ENCODE measurements around the gene FZD7.

The FZD7 gene

GRCh38 chr2:202056611-202057010 is 23.0 kb downstream of the FZD7 start:
- no peaks in the 10 kb centered on the region for H3K36me3 ChIP-seq (ENCODE audit: insufficient read depth, low read length)

DNA sequence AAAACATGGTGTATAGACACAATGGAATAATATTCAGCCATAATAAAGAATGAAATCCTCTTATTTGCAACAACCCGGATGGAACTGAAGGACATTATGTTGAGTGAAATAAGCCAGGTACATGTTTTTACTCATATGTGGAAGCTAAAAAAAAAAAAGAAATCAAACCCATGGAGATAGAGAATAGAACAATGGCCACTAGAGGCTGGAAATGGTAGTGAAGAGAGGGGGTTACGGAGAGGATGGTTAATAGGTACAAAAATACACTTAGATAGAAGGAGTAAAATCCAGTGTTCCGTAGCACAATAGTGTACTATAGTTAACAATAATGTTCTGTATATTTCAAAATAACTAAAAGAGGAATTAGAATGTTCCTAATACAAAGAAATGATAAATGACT is 26.6 kb downstream of the FZD7 start:
- H3K36me3 ChIP-seq (ENCODE audit: insufficient read depth, low read length): no peaks in the 10 kb centered on the region
- H3K4me1 ChIP-seq (ENCODE audit: control insufficient read depth, insufficient read depth, low read length): peaks cover 15% of the 10 kb centered on the region
- H3K4me3 ChIP-seq (ENCODE audit: low read length): no peak overlapping the region
- no peaks in the 10 kb centered on the region for H3K9me3 ChIP-seq (replicated peaks; ENCODE audit: low read length)
- H3K27me3 ChIP-seq (ENCODE audit: control insufficient read depth, insufficient read depth, low read length): peaks cover 12% of the 10 kb centered on the region
- no peak overlapping the region for H3K9ac ChIP-seq (ENCODE audit: low read depth, low read length)
- no peak overlapping the region for H3K4me2 ChIP-seq (ENCODE audit: low read length)

More at GRCh38 chr2:202056611-202057010, 23.0 kb downstream of the FZD7 start:
- H3K4me3 ChIP-seq (ENCODE audit: low read length): no peak overlapping the region
- no peaks in the 10 kb centered on the region for H3K9me3 ChIP-seq (replicated peaks; ENCODE audit: low read length)
- peaks cover 23% of the 10 kb centered on the region for H3K27me3 ChIP-seq (ENCODE audit: control insufficient read depth, insufficient read depth, low read length)
- H3K4me1 ChIP-seq (ENCODE audit: control insufficient read depth, insufficient read depth, low read length): no peaks in the 10 kb centered on the region
- no peak overlapping the region for H3K9ac ChIP-seq (ENCODE audit: low read depth, low read length)
- H3K4me2 ChIP-seq (ENCODE audit: low read length): no peak overlapping the region

GRCh38 chr2:202061695-202062094 is 28.0 kb downstream of the FZD7 start:
- H3K4me1 ChIP-seq (ENCODE audit: control insufficient read depth, insufficient read depth, low read length): peaks cover 15% of the 10 kb centered on the region
- H3K4me2 ChIP-seq (ENCODE audit: low read length): no peak overlapping the region
- no peaks in the 10 kb centered on the region for H3K36me3 ChIP-seq (ENCODE audit: insufficient read depth, low read length)
- peaks cover 6% of the 10 kb centered on the region for H3K27me3 ChIP-seq (ENCODE audit: control insufficient read depth, insufficient read depth, low read length)
- no peaks in the 10 kb centered on the region for H3K9me3 ChIP-seq (replicated peaks; ENCODE audit: low read length)
- H3K4me3 ChIP-seq (ENCODE audit: low read length): no peak overlapping the region
- no peak overlapping the region for H3K9ac ChIP-seq (ENCODE audit: low read depth, low read length)

DNA sequence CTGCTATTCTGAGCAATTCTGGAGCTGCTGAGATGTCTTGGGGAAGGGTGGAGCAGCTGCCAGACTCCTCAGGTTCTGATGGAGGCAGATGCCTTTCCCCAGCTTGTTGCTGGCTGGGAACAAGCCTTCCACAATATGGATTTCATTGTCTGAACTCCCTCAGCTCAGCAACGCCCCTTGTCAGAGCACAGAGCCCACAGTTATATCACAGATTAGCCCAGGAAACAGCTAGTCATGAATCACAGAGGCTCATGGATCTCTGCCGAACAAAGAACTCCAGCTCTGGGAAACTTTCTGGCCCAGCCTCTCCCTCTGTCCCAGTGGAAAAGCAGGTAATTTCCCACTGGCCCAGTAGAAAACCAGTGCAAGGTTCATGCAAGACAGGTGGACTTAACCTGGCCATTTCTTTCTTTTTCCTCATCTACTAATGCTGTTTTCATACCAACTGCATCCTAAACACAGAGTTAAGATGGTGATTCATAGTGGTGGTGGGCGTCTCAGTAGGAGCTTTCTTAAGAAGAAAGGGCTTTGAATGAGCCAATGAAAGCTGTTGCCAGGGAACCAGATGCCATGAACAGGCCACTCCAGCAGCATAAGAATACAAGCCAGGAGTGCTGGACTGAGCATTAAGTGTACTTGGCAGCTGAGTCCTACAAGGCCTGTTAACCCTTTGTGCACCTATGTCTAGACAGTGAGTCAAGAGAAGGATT is 30.7 kb downstream of the FZD7 start:
- no peaks in the 10 kb centered on the region for H3K27me3 ChIP-seq (ENCODE audit: control insufficient read depth, insufficient read depth, low read length)
- no peaks in the 10 kb centered on the region for H3K36me3 ChIP-seq (ENCODE audit: insufficient read depth, low read length)
- no peaks in the 10 kb centered on the region for H3K9me3 ChIP-seq (replicated peaks; ENCODE audit: low read length)
- peaks cover 15% of the 10 kb centered on the region for H3K4me1 ChIP-seq (ENCODE audit: control insufficient read depth, insufficient read depth, low read length)
- H3K4me2 ChIP-seq (ENCODE audit: low read length): peak overlapping the region; percentile 82
- peak overlapping the region; percentile 50 for H3K4me3 ChIP-seq (ENCODE audit: low read length)
- peak overlapping the region; percentile 56 for H3K9ac ChIP-seq (ENCODE audit: low read depth, low read length)

- peak overlapping the region; percentile 82 for H3K4me2 ChIP-seq (ENCODE audit: low read length)
- H3K9ac ChIP-seq (ENCODE audit: low read depth, low read length): no peak overlapping the region
- peaks cover 15% of the 10 kb centered on the region for H3K4me1 ChIP-seq (ENCODE audit: control insufficient read depth, insufficient read depth, low read length)
- H3K27me3 ChIP-seq (ENCODE audit: control insufficient read depth, insufficient read depth, low read length): no peaks in the 10 kb centered on the region
- no peaks in the 10 kb centered on the region for H3K9me3 ChIP-seq (replicated peaks; ENCODE audit: low read length)
- peak overlapping the region; percentile 50 for H3K4me3 ChIP-seq (ENCODE audit: low read length)
- H3K36me3 ChIP-seq (ENCODE audit: insufficient read depth, low read length): no peaks in the 10 kb centered on the region
These were observed 31.2 kb downstream of the FZD7 start for GRCh38 chr2:202064881-202065230.

DNA sequence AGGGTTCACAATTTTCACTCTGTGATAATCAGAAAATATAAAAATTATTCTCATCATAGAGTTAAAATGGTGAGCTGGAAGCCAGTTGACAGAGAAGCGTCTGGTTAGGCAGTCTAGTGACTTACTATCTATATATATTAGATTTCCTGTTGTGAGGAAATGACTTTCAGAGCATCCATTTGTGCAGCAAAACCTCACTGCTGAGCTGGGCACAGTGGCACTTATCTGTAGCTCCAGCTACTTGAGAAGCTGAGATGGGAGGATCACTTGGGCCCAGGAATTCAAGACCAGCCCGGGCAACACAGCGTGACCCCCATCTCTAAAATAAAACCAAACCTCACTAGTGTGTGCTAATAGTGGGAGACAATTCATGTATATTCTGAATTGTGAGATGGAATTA is 32.2 kb downstream of the FZD7 start:
- no peaks in the 10 kb centered on the region for H3K9me3 ChIP-seq (replicated peaks; ENCODE audit: low read length)
- H3K27me3 ChIP-seq (ENCODE audit: control insufficient read depth, insufficient read depth, low read length): no peaks in the 10 kb centered on the region
- no peaks in the 10 kb centered on the region for H3K36me3 ChIP-seq (ENCODE audit: insufficient read depth, low read length)
- H3K4me1 ChIP-seq (ENCODE audit: control insufficient read depth, insufficient read depth, low read length): peaks cover 15% of the 10 kb centered on the region
- H3K9ac ChIP-seq (ENCODE audit: low read depth, low read length): no peak overlapping the region
- H3K4me3 ChIP-seq (ENCODE audit: low read length): no peak overlapping the region
- H3K4me2 ChIP-seq (ENCODE audit: low read length): no peak overlapping the region

DNA sequence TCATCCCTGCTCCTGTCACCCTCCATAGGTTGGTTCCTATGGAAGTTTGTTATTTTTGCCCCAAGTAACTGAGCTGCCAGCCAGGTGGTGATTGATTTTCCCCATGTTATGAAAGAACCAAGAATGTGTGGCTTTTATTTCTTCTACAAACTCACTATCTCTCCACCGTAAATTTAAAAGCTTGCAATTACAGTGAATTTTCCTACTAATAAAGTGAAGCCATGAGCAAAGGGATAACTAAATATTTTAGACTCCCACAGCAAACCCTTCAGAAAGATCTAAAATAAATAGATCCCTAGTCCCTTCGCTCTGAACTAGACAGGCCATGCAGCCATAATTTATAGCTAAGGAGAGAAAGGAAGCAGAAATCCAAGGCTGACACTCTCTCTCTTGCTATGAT is 33.2 kb downstream of the FZD7 start:
- H3K36me3 ChIP-seq (ENCODE audit: insufficient read depth, low read length): no peaks in the 10 kb centered on the region
- no peaks in the 10 kb centered on the region for H3K9me3 ChIP-seq (replicated peaks; ENCODE audit: low read length)
- H3K4me2 ChIP-seq (ENCODE audit: low read length): no peak overlapping the region
- H3K4me1 ChIP-seq (ENCODE audit: control insufficient read depth, insufficient read depth, low read length): peaks cover 15% of the 10 kb centered on the region
- H3K4me3 ChIP-seq (ENCODE audit: low read length): no peak overlapping the region
- no peaks in the 10 kb centered on the region for H3K27me3 ChIP-seq (ENCODE audit: control insufficient read depth, insufficient read depth, low read length)
- H3K9ac ChIP-seq (ENCODE audit: low read depth, low read length): no peak overlapping the region

DNA sequence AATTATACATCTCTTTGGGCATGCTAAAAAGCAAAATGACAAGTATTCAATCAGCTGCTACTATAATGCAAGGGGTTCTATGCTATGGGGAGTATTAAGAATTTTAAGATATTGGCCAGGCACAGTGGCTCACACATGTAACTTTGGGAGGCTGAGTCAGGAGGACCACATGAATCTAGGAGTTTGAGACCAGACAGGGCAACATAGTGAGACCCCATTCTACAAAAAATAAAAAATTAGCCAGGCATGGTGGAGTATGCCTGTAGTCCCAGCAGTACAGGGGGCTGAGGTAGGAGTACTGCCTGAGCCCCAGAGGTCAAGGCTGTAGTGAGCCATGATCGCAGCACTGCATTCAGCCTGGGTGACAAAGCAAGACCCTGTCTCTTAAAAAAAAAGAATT is 33.9 kb downstream of the FZD7 start:
- H3K4me2 ChIP-seq (ENCODE audit: low read length): no peak overlapping the region
- H3K36me3 ChIP-seq (ENCODE audit: insufficient read depth, low read length): no peaks in the 10 kb centered on the region
- H3K27me3 ChIP-seq (ENCODE audit: control insufficient read depth, insufficient read depth, low read length): no peaks in the 10 kb centered on the region
- H3K9ac ChIP-seq (ENCODE audit: low read depth, low read length): no peak overlapping the region
- H3K9me3 ChIP-seq (replicated peaks; ENCODE audit: low read length): no peaks in the 10 kb centered on the region
- H3K4me1 ChIP-seq (ENCODE audit: control insufficient read depth, insufficient read depth, low read length): peaks cover 15% of the 10 kb centered on the region
- H3K4me3 ChIP-seq (ENCODE audit: low read length): no peak overlapping the region

DNA sequence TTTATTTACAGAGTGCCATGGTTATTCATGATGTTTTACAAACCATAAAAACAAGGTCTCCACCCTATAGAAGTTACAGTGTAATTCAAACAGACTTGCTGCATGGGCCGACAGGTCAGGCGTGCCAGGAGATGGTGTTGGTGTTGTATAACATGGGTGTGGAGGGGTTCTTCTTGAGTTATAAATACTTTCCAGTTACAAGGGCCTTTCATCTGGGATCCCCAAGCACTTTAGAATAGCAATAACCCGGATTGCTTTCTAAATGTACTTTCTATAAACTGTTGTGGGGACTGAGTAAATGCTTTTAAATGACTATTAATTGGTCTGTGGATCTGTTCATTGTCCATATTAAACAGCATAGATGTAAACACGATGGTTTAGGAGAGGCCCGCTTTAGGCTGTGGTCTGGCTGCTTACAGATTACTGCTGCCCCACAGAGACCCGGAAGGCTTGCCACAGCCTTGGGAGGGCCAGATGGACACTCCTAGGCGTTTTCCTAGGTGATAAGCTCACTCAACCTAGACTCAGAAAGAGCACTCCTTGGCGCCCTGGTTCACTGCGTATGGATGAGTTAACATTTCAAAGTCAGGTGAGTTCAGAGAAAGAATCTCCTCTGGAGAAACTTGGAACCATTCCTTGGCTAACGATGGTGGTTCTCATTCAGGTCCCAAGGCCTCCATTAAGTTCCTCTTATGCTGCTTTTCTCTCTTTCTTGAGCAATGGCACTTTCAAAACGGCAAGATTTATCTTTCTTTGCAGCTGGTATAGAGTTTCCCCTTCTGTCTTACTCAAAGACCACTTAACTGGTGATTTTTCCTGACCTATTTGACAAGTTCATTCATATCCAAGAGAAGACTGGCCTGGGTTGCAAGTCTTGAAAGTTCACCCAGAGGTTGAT is 35.8 kb downstream of the FZD7 start:
- H3K36me3 ChIP-seq (ENCODE audit: insufficient read depth, low read length): no peaks in the 10 kb centered on the region
- H3K9me3 ChIP-seq (replicated peaks; ENCODE audit: low read length): no peaks in the 10 kb centered on the region
- no peak overlapping the region for H3K4me2 ChIP-seq (ENCODE audit: low read length)
- peaks cover 7% of the 10 kb centered on the region for H3K4me1 ChIP-seq (ENCODE audit: control insufficient read depth, insufficient read depth, low read length)
- peaks cover under 1% of the 10 kb centered on the region for H3K27me3 ChIP-seq (ENCODE audit: control insufficient read depth, insufficient read depth, low read length)
- no peak overlapping the region for H3K9ac ChIP-seq (ENCODE audit: low read depth, low read length)
- H3K4me3 ChIP-seq (ENCODE audit: low read length): no peak overlapping the region

- Histone ChIP-seq H3K4me2 (ENCODE audit: low read length) (no peak overlapping the region), H3K4me1 (ENCODE audit: control insufficient read depth, insufficient read depth, low read length) (no peaks in the 10 kb centered on the region), H3K9ac (ENCODE audit: low read depth, low read length) (no peak overlapping the region), H3K36me3 (ENCODE audit: insufficient read depth, low read length) (no peaks in the 10 kb centered on the region), H3K4me3 (ENCODE audit: low read length) (no peak overlapping the region), H3K9me3 (replicated peaks; ENCODE audit: low read length) (no peaks in the 10 kb centered on the region), H3K27me3 (ENCODE audit: control insufficient read depth, insufficient read depth, low read length) (peaks cover 10% of the 10 kb centered on the region)
These were observed 37.5 kb downstream of the FZD7 start for GRCh38 chr2:202071107-202071506.

DNA sequence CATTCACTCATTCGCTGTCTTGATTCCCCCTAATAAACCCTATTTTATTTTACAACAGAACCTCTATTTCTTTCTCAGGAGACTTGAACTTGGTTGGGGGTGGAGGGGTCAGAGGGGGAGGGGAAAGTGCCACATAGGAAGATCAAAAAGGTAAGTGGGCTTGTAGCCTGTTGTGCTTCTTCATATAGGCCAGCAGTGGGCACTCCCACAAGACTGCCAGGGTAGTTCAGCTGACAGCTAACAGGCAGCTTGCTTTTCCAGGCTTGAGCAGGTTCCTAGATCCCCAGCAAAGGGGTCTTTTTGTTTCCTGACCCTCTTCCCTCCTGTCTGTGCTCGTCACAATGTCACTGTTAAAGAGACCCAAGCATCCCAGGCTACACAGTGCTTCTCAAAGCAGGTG is 38.6 kb downstream of the FZD7 start:
- Histone ChIP-seq H3K4me1 (ENCODE audit: control insufficient read depth, insufficient read depth, low read length) (no peaks in the 10 kb centered on the region), H3K4me2 (ENCODE audit: low read length) (no peak overlapping the region), H3K36me3 (ENCODE audit: insufficient read depth, low read length) (no peaks in the 10 kb centered on the region), H3K27me3 (ENCODE audit: control insufficient read depth, insufficient read depth, low read length) (peaks cover 10% of the 10 kb centered on the region), H3K9ac (ENCODE audit: low read depth, low read length) (no peak overlapping the region), H3K4me3 (ENCODE audit: low read length) (no peak overlapping the region), H3K9me3 (replicated peaks; ENCODE audit: low read length) (no peaks in the 10 kb centered on the region)
